Parathyroid adenoma (tissue), 2 donors: Measurements from ENCODE around the gene PERM1.

ENCODE experiments used
- H2AFZ ChIP-seq: fragments of 300-600 bp; sonication (generic); one replicate; pipeline ENCODE4 v1.7.0; 2017; ENCODE audit warnings: antibody characterized with exemption, mild to moderate bottlenecking
- H3K27ac ChIP-seq: fragments of 300-600 bp; sonication (generic); one replicate; pipeline ENCODE4 v1.7.0; 2017
- H3K27me3 ChIP-seq: fragments of 300-600 bp; sonication (generic); one replicate; pipeline ENCODE4 v1.7.0; 2017; ENCODE audit warnings: low read length; ENCODE audit not compliant: control insufficient read depth, insufficient read depth
- H3K36me3 ChIP-seq: fragments of 300-600 bp; sonication (generic); one replicate; pipeline ENCODE4 v1.7.0; 2017; ENCODE audit warnings: low read length; ENCODE audit not compliant: control insufficient read depth, insufficient read depth
- H3K4me1 ChIP-seq: fragments of 300-600 bp; sonication (generic); one replicate; pipeline ENCODE4 v1.7.0; 2017; ENCODE audit warnings: control low read depth
- H3K4me2 ChIP-seq: fragments of 300-600 bp; sonication (generic); one replicate; pipeline ENCODE4 v1.7.0; 2017; ENCODE audit warnings: low read length
- H3K4me3 ChIP-seq: fragments of 300-600 bp; sonication (generic); one replicate; pipeline ENCODE4 v1.7.0; 2017; ENCODE audit warnings: low read depth, low read length
- H3K79me2 ChIP-seq: fragments of 300-600 bp; sonication (generic); one replicate; pipeline ENCODE4 v1.7.0; 2017; ENCODE audit warnings: control low read depth
- H3K9ac ChIP-seq: fragments of 300-600 bp; sonication (generic); one replicate; pipeline ENCODE4 v1.7.0; 2017; ENCODE audit warnings: mild to moderate bottlenecking
- H3K9me3 ChIP-seq: fragments of 300-600 bp; sonication (generic); one replicate; pipeline ENCODE4 v1.7.0; 2017; ENCODE audit warnings: low read length; ENCODE audit not compliant: control insufficient read depth
- CTCF ChIP-seq: fragments of 300-600 bp; sonication (generic); IDR thresholded peaks from one replicate; pipeline ENCODE4 v1.7.0; 2017; ENCODE audit warnings: antibody characterized with exemption, mild to moderate bottlenecking
- donor health status: primary hyperparathyroidism.

PERM1 gene

GRCh38 chr1:941588-942383 is 40.1 kb downstream of the PERM1 start:
- no peak overlapping the region for H3K4me3 ChIP-seq

GRCh38 chr1:941015-941587 is 40.8 kb downstream of the PERM1 start:
- peak overlapping the region; percentile 38 for H2AFZ ChIP-seq
- H3K36me3 ChIP-seq = no peaks in the 10 kb centered on the region
- no peak overlapping the region for H3K9ac ChIP-seq
- no peaks in the 10 kb centered on the region for H3K79me2 ChIP-seq
- peak overlapping the region; percentile 31 for H3K4me3 ChIP-seq
- H3K4me1 ChIP-seq = peaks cover 2% of the 10 kb centered on the region
- TF ChIP-seq CTCF = no peak
- H3K9me3 ChIP-seq = no peaks in the 10 kb centered on the region
- no peaks in the 10 kb centered on the region for H3K27me3 ChIP-seq
- no peak overlapping the region for H3K27ac ChIP-seq
- H3K4me2 ChIP-seq = peak overlapping the region; percentile 82

More at GRCh38 chr1:941588-942383, 40.1 kb downstream of the PERM1 start:
- Histone ChIP-seq H3K9ac (no peak overlapping the region), H3K4me2 (peak overlapping the region; percentile 82), H2AFZ (peak overlapping the region; percentile 22), H3K27ac (no peak overlapping the region), H3K36me3 (no peaks in the 10 kb centered on the region), H3K27me3 (no peaks in the 10 kb centered on the region), H3K79me2 (no peaks in the 10 kb centered on the region), H3K9me3 (no peaks in the 10 kb centered on the region), H3K4me1 (peaks cover 2% of the 10 kb centered on the region)
- no peak for TF ChIP-seq CTCF

- H3K4me2 ChIP-seq = peak overlapping the region; percentile 82
- no peak overlapping the region for H3K27ac ChIP-seq
- peak overlapping the region; percentile 38 for H2AFZ ChIP-seq
- H3K27me3 ChIP-seq = no peaks in the 10 kb centered on the region
- no peaks in the 10 kb centered on the region for H3K9me3 ChIP-seq
- H3K4me1 ChIP-seq = peaks cover 2% of the 10 kb centered on the region
- no peak overlapping the region for H3K9ac ChIP-seq
- peak overlapping the region; percentile 31 for H3K4me3 ChIP-seq
- H3K36me3 ChIP-seq = no peaks in the 10 kb centered on the region
- H3K79me2 ChIP-seq = no peaks in the 10 kb centered on the region
- no peak for TF ChIP-seq CTCF
These were observed 41.5 kb downstream of the PERM1 start for GRCh38 chr1:940107-941014.

GRCh38 chr1:939511-940106 is 42.3 kb downstream of the PERM1 start:
- no peaks in the 10 kb centered on the region for H3K79me2 ChIP-seq
- no peaks in the 10 kb centered on the region for H3K9me3 ChIP-seq
- H3K9ac ChIP-seq = no peak overlapping the region
- no peaks in the 10 kb centered on the region for H3K27me3 ChIP-seq
- no peak overlapping the region for H3K4me3 ChIP-seq
- TF ChIP-seq CTCF = no peak
- no peak overlapping the region for H2AFZ ChIP-seq
- peak overlapping the region; percentile 61 for H3K4me2 ChIP-seq
- H3K27ac ChIP-seq = no peak overlapping the region
- H3K4me1 ChIP-seq = peaks cover 2% of the 10 kb centered on the region
- no peaks in the 10 kb centered on the region for H3K36me3 ChIP-seq
